Left ventricle myocardium inferior (tissue), 1 donor: ENCODE data around the gene WFIKKN2. TPM values are rescaled to one million over a fixed set of nuclear protein-coding genes. Genes with fewer than 3 reads are reported as not detected.

Experiments
- DNase-seq: peaks from one replicate; pipeline ENCODE4 v3.0.0-alpha.2; 2020
- H3K27ac ChIP-seq: fragments of 200-600 bp; replicated peaks from 2 replicates; pipeline ENCODE4 v1.8.0; 2021
- H3K27me3 ChIP-seq: fragments of 200-600 bp; 2 replicates; pipeline ENCODE4 v1.8.0; 2021; ENCODE audit warnings: low read depth
- H3K36me3 ChIP-seq: fragments of 200-600 bp; 2 replicates; pipeline ENCODE4 v1.8.0; 2021
- H3K4me1 ChIP-seq: fragments of 200-600 bp; 2 replicates; pipeline ENCODE4 v1.8.0; 2021
- H3K4me3 ChIP-seq: fragments of 200-600 bp; 2 replicates; pipeline ENCODE4 v1.8.0; 2021; ENCODE audit warnings: mild to moderate bottlenecking, moderate library complexity
- H3K9me3 ChIP-seq: fragments of 200-600 bp; replicated peaks from 2 replicates; pipeline ENCODE4 v1.8.0; 2021
- CTCF ChIP-seq: fragments of 200-600 bp; IDR thresholded peaks from 2 replicates; pipeline ENCODE4 v1.8.0; 2021; ENCODE audit warnings: antibody characterized with exemption, mild to moderate bottlenecking, borderline replicate concordance
- intact Hi-C: fragments of 100-400 bp; cut with micrococcal nuclease; formaldehyde crosslinking; loops from one replicate; pipeline ENCODE4 v1.11.0; 2022
- total RNA-seq: library from RNA; stranded (reverse); fragmentation: NEBNext Ultra II Directional; extraction: Animal tissue kit (Norgen Biotek cat#: 25700); gene quantifications from one replicate; pipeline ENCODE4 v1.2.1, GENCODE V29; 2021
- donor health status: DM: no; HTN: yes; CAD: no; lungs with severe emphysema.

The WFIKKN2 gene
- total RNA-seq, 1 donor from 2014 or later = 0.25 TPM

GRCh38 chr17:50793007-50793406 lies 42.4 kb upstream of the WFIKKN2 start:
- intact Hi-C loops = no loop called here
- no peaks in the 10 kb centered on the region for H3K36me3 ChIP-seq
- H3K27ac ChIP-seq = no peak overlapping the region
- no peaks in the 10 kb centered on the region for H3K9me3 ChIP-seq
- H3K27me3 ChIP-seq = no peaks in the 10 kb centered on the region
- DNase-seq = no peak
- TF ChIP-seq CTCF = no peak
- H3K4me3 ChIP-seq = no peak overlapping the region
- no peaks in the 10 kb centered on the region for H3K4me1 ChIP-seq

GRCh38 chr17:50794361-50794760 lies 41.0 kb upstream of the WFIKKN2 start:
- no peaks in the 10 kb centered on the region for H3K36me3 ChIP-seq
- no peak overlapping the region for H3K27ac ChIP-seq
- intact Hi-C loops = no loop called here
- H3K4me3 ChIP-seq = no peak overlapping the region
- H3K4me1 ChIP-seq = no peaks in the 10 kb centered on the region
- H3K27me3 ChIP-seq = no peaks in the 10 kb centered on the region
- no peaks in the 10 kb centered on the region for H3K9me3 ChIP-seq
- no peak for TF ChIP-seq CTCF
- DNase-seq = no peak

GRCh38 chr17:50797135-50797810 lies 38.1 kb upstream of the WFIKKN2 start:
- no peak overlapping the region for H3K27ac ChIP-seq
- H3K36me3 ChIP-seq = no peaks in the 10 kb centered on the region
- intact Hi-C loops = no loop called here

GRCh38 chr17:50798424-50799288 lies 36.7 kb upstream of the WFIKKN2 start:
- no peak for DNase-seq
- intact Hi-C loops = no loop called here
- no peaks in the 10 kb centered on the region for H3K9me3 ChIP-seq
- H3K27ac ChIP-seq = no peak overlapping the region
- H3K4me1 ChIP-seq = no peaks in the 10 kb centered on the region
- no peaks in the 10 kb centered on the region for H3K27me3 ChIP-seq
- no peak overlapping the region for H3K4me3 ChIP-seq
- no peak for TF ChIP-seq CTCF
- no peaks in the 10 kb centered on the region for H3K36me3 ChIP-seq

More at GRCh38 chr17:50797135-50797810, 38.1 kb upstream of the WFIKKN2 start:
- TF ChIP-seq CTCF = no peak
- H3K27me3 ChIP-seq = no peaks in the 10 kb centered on the region
- DNase-seq = no peak
- H3K9me3 ChIP-seq = no peaks in the 10 kb centered on the region
- H3K4me1 ChIP-seq = no peaks in the 10 kb centered on the region
- no peak overlapping the region for H3K4me3 ChIP-seq

GRCh38 chr17:50799582-50799981 lies 35.8 kb upstream of the WFIKKN2 start:
- no peak for TF ChIP-seq CTCF
- Histone ChIP-seq H3K4me3 (no peak overlapping the region), H3K36me3 (no peaks in the 10 kb centered on the region), H3K9me3 (no peaks in the 10 kb centered on the region), H3K27ac (no peak overlapping the region), H3K4me1 (no peaks in the 10 kb centered on the region), H3K27me3 (no peaks in the 10 kb centered on the region)
- intact Hi-C loops = no loop called here
- no peak for DNase-seq
